Osteocyte (in vitro differentiated cells): ENCODE data around the gene NPHS1. TPM values are rescaled to one million over a fixed set of nuclear protein-coding genes. Genes with fewer than 3 reads are reported as not detected.

Experiments used
- DNase-seq: peaks from one replicate; pipeline ENCODE4 v3.0.0; 2021; ENCODE audit warnings: mixed read lengths; ENCODE audit not compliant: unreplicated experiment; ENCODE audit errors: extremely low spot score
- H3K27ac Mint-ChIP-seq: one replicate; pipeline ENCODE4 v1.8.0; 2021; ENCODE audit warnings: mild to moderate bottlenecking, mixed read lengths; ENCODE audit not compliant: unreplicated experiment
- H3K27me3 Mint-ChIP-seq: one replicate; pipeline ENCODE4 v1.8.0; 2021; ENCODE audit warnings: mixed read lengths; ENCODE audit not compliant: unreplicated experiment
- H3K36me3 Mint-ChIP-seq: one replicate; pipeline ENCODE4 v1.8.0; 2021; ENCODE audit warnings: mixed read lengths; ENCODE audit not compliant: unreplicated experiment
- H3K4me1 Mint-ChIP-seq: one replicate; pipeline ENCODE4 v1.8.0; 2021; ENCODE audit warnings: mixed read lengths; ENCODE audit not compliant: unreplicated experiment
- H3K4me3 Mint-ChIP-seq: one replicate; pipeline ENCODE4 v1.8.0; 2021; ENCODE audit warnings: mild to moderate bottlenecking, moderate library complexity, mixed read lengths; ENCODE audit not compliant: unreplicated experiment
- H3K9me3 Mint-ChIP-seq: one replicate; pipeline ENCODE4 v1.8.0; 2021; ENCODE audit warnings: mixed read lengths; ENCODE audit not compliant: unreplicated experiment
- total RNA-seq: library from RNA; stranded (reverse); gene quantifications from 2 replicates; pipeline ENCODE4 v1.2.1, GENCODE V29; 2021
- TF ChIP-seq, protein P1 (sequence below): fragments of 200-600 bp; sonication (generic); IDR thresholded peaks from 2 replicates; pipeline ENCODE4 v1.5.0; 2021; ENCODE audit warnings: antibody characterized with exemption, mild to moderate bottlenecking, moderate library complexity

Gene NPHS1
- total RNA-seq, 1 donor from 2014 or later: not detected

DNA sequence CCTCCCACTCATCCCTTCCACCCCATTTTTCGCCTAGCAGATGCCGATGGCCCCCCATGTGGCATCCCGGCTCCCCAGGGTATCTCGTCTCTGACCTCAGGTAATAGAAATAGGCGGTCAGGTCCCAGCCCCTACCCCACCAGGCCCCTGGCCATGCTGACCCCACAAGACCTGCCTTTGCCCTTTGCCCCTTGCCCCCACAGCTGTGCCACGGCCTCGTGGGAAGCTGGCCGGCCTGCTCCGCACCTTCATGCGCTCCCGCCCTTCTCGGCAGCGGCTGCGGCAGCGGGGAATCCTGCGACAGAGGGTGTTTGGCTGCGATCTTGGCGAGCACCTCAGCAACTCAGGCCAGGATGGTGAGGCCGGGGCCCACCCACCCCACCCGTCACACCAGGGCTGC is 71.6 kb downstream of the NPHS1 start:
- Mint-ChIP-seq H3K27ac (no peak overlapping the region), H3K4me3 (no peak overlapping the region), H3K9me3 (no peaks in the 10 kb centered on the region), H3K36me3 (peaks cover 12% of the 10 kb centered on the region), H3K27me3 (no peaks in the 10 kb centered on the region), H3K4me1 (peaks cover 13% of the 10 kb centered on the region)
- no peak for DNase-seq
- TF ChIP-seq, protein P1, sequence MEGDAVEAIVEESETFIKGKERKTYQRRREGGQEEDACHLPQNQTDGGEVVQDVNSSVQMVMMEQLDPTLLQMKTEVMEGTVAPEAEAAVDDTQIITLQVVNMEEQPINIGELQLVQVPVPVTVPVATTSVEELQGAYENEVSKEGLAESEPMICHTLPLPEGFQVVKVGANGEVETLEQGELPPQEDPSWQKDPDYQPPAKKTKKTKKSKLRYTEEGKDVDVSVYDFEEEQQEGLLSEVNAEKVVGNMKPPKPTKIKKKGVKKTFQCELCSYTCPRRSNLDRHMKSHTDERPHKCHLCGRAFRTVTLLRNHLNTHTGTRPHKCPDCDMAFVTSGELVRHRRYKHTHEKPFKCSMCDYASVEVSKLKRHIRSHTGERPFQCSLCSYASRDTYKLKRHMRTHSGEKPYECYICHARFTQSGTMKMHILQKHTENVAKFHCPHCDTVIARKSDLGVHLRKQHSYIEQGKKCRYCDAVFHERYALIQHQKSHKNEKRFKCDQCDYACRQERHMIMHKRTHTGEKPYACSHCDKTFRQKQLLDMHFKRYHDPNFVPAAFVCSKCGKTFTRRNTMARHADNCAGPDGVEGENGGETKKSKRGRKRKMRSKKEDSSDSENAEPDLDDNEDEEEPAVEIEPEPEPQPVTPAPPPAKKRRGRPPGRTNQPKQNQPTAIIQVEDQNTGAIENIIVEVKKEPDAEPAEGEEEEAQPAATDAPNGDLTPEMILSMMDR: no peak

DNA sequence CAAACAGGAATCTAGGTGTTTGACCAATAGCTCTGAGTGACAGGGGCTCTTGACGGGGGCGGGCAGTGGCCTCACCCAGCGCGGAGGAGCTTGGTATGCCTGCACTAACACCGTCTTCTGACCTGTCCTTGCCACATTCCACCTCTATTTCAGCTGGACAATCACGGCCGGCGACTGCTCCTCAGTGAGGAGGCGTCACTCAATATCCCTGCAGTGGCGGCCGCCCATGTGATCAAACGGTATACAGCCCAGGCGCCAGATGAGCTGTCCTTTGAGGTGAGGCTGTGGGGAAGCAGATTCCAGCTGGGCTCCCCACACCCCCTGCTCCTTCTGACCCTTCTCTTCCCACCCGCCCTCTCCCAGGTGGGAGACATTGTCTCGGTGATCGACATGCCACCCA is 72.2 kb downstream of the NPHS1 start:
- no peaks in the 10 kb centered on the region for H3K9me3 Mint-ChIP-seq
- H3K36me3 Mint-ChIP-seq: peaks cover 12% of the 10 kb centered on the region
- TF ChIP-seq, protein P1: no peak
- no peak overlapping the region for H3K27ac Mint-ChIP-seq
- H3K4me3 Mint-ChIP-seq: no peak overlapping the region
- no peaks in the 10 kb centered on the region for H3K27me3 Mint-ChIP-seq
- DNase-seq: no peak
- H3K4me1 Mint-ChIP-seq: peaks cover 14% of the 10 kb centered on the region

DNA sequence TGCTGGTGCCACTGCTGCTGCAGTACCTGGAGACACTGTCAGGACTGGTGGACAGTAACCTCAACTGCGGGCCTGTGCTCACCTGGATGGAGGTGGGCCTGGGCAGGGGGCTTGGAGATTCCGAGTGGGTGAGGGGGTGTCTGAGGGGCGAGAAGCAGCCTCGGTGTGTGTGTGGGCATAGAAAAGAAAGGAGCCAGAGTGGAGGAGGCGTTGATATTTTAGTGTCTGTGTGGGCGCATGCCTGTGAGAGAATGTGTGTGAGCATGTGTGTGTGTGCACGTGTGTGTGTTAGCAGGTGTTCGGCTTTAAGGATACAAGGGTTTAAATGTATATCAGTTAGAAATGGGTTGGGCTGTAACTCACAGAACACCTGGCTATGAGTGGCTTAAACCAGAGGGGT is 73.3 kb downstream of the NPHS1 start:
- H3K27me3 Mint-ChIP-seq: no peaks in the 10 kb centered on the region
- H3K4me1 Mint-ChIP-seq: peaks cover 24% of the 10 kb centered on the region
- TF ChIP-seq, protein P1: no peak
- H3K4me3 Mint-ChIP-seq: no peak overlapping the region
- no peaks in the 10 kb centered on the region for H3K9me3 Mint-ChIP-seq
- H3K27ac Mint-ChIP-seq: no peak overlapping the region
- no peak for DNase-seq
- peaks cover 12% of the 10 kb centered on the region for H3K36me3 Mint-ChIP-seq

DNA sequence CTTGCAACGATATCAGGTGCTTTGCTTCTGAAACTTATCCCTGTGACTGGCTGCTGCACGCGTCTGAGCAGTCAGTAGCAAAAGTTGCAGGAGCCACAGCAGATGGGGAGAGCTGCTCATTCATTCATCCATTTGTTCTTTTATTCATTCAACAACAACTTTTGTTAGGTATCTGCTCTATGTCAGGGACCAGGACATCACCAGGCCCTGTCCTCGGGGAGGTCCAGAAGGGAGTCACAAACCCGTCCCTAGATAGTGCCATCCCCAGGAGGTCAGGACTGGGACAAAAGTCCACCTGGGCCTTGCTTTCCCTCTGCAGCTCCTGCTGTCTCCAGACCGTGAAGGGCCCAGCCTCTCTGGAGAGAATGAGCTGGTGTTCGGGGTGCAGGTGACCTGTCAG is 74.3 kb downstream of the NPHS1 start:
- Mint-ChIP-seq H3K4me1 (peaks cover 24% of the 10 kb centered on the region), H3K4me3 (no peak overlapping the region), H3K27ac (no peak overlapping the region), H3K27me3 (no peaks in the 10 kb centered on the region), H3K9me3 (no peaks in the 10 kb centered on the region), H3K36me3 (peaks cover 7% of the 10 kb centered on the region)
- TF ChIP-seq, protein P1: no peak
- no peak for DNase-seq

DNA sequence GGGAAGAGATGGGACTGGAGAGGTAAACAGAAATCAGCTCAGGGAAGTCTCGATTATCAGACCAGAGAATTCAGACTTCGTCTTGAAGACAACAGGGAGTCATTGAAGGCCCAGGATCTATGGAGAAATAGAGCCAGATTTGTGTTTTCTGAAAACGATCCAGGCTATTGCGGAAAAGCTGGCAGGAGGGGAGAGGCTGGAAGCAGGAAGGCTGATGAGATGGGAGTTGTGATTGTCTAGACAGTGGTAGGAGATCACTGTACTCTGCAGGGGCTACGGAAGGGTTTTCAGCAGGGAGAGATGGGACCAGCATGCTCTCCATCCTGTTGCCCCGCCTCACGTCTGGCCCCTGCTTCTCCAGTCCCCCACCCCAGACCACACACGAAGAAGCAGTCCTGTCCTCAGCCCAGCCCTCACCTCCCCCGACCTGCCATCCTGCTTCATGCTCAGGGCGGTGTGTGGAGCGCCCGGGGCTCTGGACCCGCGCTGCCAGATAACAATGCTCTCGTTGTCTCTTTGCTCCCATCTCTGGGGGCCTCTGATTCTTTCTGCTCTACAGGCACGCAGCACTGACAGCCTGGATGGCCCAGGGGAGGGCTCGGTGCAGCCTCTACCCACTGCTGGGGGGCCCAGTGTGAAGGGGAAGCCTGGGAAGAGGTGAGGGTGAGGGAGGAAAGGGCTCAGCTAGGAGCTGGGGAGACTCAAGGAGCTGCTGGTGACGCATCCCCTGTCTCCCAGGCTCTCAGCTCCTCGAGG is 75.0 kb downstream of the NPHS1 start:
- Mint-ChIP-seq H3K9me3 (no peaks in the 10 kb centered on the region), H3K4me1 (peaks cover 24% of the 10 kb centered on the region), H3K27ac (peak overlapping the region; percentile 17), H3K4me3 (peak overlapping the region; percentile 24), H3K36me3 (peaks cover 7% of the 10 kb centered on the region), H3K27me3 (no peaks in the 10 kb centered on the region)
- DNase-seq: no peak
- TF ChIP-seq, protein P1: no peak
